GM21528 (cell line): ENCODE measurements around the gene CDKL5.
"Not testable (repeated sequence)": the region's sequence is repeated elsewhere in the genome, so short reads cannot be mapped to it uniquely, and the experiment has no call there.

Experiments used
- ATAC-seq: cut with Tn5 transposase; IDR thresholded peaks from one replicate; pipeline ENCODE4 v1.9.1; 2021; ENCODE audit warnings: mild to moderate bottlenecking, moderate library complexity; ENCODE audit not compliant: unreplicated experiment, low FRiP score

The CDKL5 gene

GRCh38 chrX:18566748-18567147 is 141.3 kb downstream of the CDKL5 start:
- no peak for ATAC-seq

DNA sequence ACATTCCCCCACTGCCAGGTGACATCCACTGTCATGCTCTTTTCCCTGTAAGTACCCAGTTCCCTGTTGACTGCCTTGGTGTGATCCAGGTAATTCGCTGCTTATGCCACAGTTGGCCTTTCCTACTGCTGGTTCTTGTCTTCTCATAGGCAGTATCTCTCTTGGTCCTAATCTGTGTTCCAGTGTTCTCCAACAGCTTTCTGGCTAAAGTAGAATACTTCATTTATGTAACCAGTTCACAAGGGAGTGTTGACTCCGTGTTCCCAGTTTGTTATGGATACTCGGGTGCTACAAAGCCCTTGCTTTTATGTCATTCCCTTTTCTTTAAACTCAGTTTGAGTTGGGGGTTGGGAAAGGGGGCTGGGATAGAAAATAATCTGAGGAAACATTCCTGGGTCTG is 148.1 kb downstream of the CDKL5 start:
- no peak for ATAC-seq

DNA sequence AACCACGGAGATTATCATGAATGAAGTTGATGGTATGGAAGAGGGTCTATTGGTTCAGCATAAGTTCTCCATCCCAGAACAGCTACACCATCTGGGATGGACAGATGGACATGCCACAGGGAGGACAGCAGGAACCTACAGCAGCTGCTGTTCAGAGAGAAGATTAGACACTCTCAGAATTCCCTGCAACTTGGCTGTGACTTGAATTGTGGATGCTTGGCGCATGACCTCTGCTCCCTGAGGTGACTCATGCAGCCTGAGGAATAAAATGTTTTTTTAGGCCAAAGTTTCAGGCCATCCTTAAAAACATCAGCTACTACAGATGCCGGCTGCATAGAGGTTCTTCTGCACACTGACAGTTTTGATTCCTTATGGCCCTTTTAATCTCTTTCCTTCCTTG is 149.2 kb downstream of the CDKL5 start:
- ATAC-seq, result no peak

DNA sequence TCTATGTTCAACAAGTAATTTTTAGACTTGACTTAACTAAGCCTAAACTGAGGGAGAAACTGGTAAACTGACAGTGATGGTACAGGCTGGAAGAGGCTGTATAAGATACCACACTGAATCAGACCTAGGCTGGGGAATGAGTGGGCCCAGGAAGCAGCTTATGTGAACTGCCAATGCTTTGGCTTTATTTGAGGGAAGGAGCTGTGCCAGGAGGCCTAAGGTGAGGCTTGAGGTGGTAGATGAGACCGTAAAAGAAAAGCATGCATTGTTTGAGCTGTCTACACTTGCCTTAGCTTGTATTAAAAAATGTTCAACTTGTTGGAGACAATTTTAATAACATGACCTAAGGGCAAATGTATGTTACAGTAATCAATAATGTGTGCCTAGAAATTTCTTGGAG is 150.3 kb downstream of the CDKL5 start:
- ATAC-seq, result no peak

DNA sequence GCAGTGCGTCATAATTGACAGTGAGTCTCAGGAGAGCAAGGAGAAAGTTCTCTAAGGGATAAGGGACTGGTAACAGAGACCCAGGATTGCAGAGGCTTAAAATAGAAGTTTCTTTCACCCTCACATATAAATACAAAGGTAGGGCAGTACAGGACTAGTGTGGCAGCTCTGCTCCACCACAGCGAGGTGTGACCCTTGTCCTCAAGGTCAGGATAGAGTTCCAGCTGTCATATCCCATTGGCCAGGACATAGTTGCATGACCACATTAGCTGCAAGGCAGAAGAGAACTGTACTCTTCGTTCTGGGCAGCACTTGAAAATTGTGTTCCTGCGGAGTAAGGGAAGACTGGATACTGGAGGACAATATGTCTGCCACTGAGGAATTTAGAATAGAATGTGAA is 152.0 kb downstream of the CDKL5 start:
- no peak for ATAC-seq

DNA sequence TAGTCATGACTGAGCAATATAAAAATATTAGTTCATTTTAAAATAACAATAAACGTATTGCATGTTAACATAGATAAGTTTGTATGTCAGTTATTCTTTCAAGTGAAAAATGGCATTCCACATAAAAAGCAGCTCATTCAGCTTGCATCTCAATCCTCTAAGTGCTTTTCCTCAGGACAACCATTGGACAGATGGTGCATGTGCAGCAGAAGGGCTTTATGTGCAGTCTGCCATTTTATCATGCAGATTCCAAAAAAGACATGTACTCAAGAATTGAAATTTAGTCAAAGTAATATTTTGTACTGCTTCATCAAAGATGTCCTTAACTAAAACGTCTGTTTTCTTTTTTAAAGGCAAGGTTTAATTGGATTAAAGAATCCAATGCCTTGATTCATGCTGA is 153.1 kb downstream of the CDKL5 start:
- no peak for ATAC-seq

DNA sequence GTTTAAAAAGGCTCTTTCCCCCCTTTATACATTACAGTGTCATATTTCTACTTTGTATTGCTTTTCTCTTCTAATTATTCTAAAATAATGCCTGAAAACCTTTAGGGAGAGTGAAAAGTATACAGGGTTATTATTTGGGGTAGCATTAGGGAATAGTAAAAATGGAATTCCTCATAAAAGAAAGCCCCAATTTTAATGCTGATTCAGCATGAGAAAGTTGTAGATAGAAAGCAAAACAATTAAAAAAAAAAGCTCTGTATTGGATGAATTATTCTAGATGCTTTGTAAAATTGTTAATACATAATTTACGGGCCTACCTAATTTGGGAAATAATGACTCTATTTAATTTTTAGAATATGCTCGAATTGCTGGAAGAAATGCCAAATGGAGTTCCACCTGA is 154.1 kb downstream of the CDKL5 start:
- no peak for ATAC-seq

- ATAC-seq, result no peak
Measured at GRCh38 chrX:18582910-18583493, 157.6 kb downstream of the CDKL5 start.

DNA sequence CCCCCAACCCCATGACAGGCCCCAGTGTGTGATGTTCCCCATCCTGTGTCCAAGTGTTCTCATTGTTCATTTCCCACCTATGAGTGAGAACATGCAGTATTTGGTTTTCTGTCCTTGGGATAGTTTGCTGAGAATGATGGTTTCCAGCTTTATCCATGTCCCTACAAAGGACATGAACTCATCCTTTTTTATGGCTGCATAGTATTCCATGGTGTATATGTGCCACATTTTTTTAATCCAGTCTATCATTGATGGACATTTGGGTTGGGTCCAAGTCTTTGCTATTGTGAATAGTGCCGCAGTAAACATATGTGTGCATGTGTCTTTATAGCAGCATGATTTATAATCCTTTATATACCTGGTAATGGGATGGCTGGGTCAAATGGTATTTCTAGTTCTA is 163.9 kb downstream of the CDKL5 start:
- not testable (repeated sequence) for ATAC-seq

DNA sequence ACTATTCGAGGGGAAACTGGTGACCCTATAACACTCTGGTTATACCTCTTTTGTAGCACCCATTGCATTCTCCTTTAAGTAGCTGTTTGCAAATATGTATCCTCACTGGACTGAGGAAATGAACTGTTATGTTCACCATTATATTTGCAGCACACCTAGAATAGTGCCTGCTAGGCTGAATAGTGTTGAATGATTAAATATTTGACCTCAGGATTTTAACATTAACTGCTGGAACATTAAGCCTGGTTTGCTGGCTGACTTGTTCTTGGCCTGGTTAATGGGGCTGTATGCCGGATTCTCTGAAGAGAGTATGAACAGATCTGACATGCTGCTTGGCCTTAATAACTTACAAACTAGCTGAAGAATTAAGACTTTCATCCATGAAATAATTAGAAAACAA is 166.4 kb downstream of the CDKL5 start:
- ATAC-seq, result no peak

GRCh38 chrX:18594079-18594478 is 168.7 kb downstream of the CDKL5 start:
- ATAC-seq, result no peak

- no peak for ATAC-seq
Measured at GRCh38 chrX:18596096-18596495, 170.7 kb downstream of the CDKL5 start.

- no peak for ATAC-seq
Measured at GRCh38 chrX:18598413-18598812, 173.0 kb downstream of the CDKL5 start.

GRCh38 chrX:18607966-18608365 is 182.6 kb downstream of the CDKL5 start:
- no peak for ATAC-seq

DNA sequence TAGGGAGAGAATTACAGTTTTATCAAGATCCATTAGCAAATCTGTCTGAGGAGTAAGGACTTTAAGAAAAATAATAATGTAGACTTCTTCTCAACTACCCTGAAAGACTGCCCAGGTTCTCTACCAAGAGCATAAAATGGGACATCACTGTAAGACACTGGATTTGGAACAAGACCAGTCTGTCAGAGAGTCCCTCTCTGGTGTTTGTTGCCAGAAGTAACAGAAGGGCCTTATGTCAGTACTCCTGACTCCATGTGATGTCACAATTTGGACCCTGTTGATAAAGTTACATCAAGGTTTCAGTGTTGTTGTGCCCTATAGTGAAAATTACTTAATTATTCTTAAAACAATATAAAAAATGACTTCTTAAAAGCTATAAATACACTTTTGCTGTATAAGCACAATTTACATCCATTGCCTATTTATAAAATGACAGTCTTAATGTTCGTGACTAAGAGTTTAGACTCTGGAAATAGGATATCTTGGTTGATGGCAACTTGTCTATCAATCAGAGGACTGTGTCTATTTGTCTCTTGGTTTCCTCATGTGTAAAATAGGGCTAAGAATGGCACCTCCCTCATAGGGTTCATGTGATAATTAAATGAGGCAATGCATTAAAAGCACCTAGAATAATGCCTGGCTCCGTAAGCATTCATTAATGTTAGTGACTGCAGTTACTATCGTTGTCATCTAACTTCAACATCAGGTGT is 188.7 kb downstream of the CDKL5 start:
- no peak for ATAC-seq

GRCh38 chrX:18616688-18617406 is 191.4 kb downstream of the CDKL5 start:
- no peak for ATAC-seq

- no peak for ATAC-seq
Measured at GRCh38 chrX:18617407-18617750, 192.0 kb downstream of the CDKL5 start.

DNA sequence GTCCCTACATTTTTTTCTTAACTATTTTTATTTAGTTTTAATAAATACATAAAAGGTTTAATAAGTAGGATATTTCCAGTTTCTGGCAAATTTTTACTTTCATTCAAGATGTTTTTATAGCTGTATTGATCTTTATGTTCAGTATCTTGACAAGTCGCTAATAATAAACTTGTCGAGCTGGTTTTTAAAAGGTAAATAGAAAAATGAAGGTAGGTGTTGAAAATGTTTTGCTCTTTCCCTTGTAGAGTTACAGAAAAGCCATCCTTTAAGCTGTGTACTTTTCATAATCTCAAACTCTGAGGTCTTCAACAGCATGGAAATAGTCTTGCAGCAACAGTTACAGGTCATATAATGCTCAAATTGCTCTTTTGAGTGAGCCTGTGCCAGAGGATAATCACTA is 193.9 kb downstream of the CDKL5 start:
- no peak for ATAC-seq

- no peak for ATAC-seq
Measured at GRCh38 chrX:18620349-18620748, 194.9 kb downstream of the CDKL5 start.

DNA sequence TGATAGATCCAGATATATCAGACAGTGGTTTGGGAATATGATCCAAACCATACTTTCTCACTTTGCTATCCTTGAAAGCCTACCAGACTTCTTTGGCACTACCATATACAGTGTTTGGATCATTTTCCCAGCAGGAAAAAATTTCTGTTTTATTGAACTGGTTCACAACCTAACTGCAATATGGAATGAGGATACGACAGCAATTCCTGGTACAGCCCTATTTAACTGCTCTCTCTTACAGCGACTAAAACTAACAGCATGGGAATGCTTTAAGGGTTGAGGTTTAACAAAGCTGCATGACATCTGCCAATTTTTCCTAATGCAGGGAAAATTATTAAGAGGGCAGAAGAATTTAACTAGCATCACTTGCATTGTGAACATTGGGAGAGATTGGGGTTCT is 199.2 kb downstream of the CDKL5 start:
- ATAC-seq, result no peak

- ATAC-seq, result no peak
Measured at GRCh38 chrX:18630934-18631333, 205.5 kb downstream of the CDKL5 start.

DNA sequence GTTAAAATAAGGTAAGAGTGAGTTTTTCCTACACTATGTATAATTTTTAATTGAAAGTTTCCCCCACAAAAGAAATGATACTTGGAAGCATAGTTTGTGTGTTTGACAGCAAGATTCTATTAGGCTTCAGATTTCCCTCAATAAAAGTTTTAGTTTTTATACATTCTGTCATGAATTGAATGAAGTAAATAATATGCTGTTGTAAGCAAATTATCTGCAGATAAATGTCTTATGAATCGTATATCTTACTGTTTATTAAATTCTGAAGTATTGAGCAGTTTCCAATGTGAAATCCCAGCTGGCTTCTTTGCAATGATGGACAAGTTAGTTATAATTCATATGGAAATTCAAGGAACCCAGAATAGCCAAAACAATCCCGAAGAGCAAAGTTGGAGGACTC is 213.0 kb downstream of the CDKL5 start:
- no peak for ATAC-seq
